Fibroblast of skin of right quadriceps (primary cell): Measurements from ENCODE around the gene ZFAND2B.

Experiments used
- DNase-seq: peaks from one replicate; pipeline ENCODE4 v3.0.0-alpha.2; 2013

ZFAND2B gene

GRCh38 chr2:219205165-219205538 is 1.4 kb upstream of the ZFAND2B start:
- DNase-seq, result no peak

- DNase-seq, result no peak
Observed at GRCh38 chr2:219205981-219206327, 628 bp upstream of the ZFAND2B start.

- no peak for DNase-seq
Observed at GRCh38 chr2:219207134-219207883, 727 bp downstream of the ZFAND2B start.

- DNase-seq, result peak; percentile 25
Observed at GRCh38 chr2:219207884-219208740, 1.5 kb downstream of the ZFAND2B start.

GRCh38 chr2:219209236-219210195 is 2.9 kb downstream of the ZFAND2B start:
- no peak for DNase-seq

GRCh38 chr2:219210196-219210885 is 3.8 kb downstream of the ZFAND2B start:
- no peak for DNase-seq

GRCh38 chr2:219210886-219211362 is 4.3 kb downstream of the ZFAND2B start:
- no peak for DNase-seq

- no peak for DNase-seq
Observed at GRCh38 chr2:219213026-219213415, 6.4 kb downstream of the ZFAND2B start.

GRCh38 chr2:219213486-219214071 is 7.0 kb downstream of the ZFAND2B start:
- DNase-seq, result no peak

GRCh38 chr2:219214141-219214540 is 7.6 kb downstream of the ZFAND2B start:
- DNase-seq, result no peak

GRCh38 chr2:219214786-219215185 is 8.2 kb downstream of the ZFAND2B start:
- DNase-seq, result no peak

GRCh38 chr2:219215871-219216534 is 9.4 kb downstream of the ZFAND2B start:
- no peak for DNase-seq

GRCh38 chr2:219216535-219216915 is 9.9 kb downstream of the ZFAND2B start:
- no peak for DNase-seq

- peak; percentile 68 for DNase-seq
Observed at GRCh38 chr2:219218217-219218731, 11.7 kb downstream of the ZFAND2B start.

- DNase-seq, result peak; percentile 94
Observed at GRCh38 chr2:219218732-219219701, 12.4 kb downstream of the ZFAND2B start, which contains the start of gene ABCB6. ABCB6 (minus strand) TSS chr2:219218958; CDS start chr2:219218673, 285 bp downstream.

- no peak for DNase-seq
Observed at GRCh38 chr2:219219784-219220532, 13.4 kb downstream of the ZFAND2B start.

GRCh38 chr2:219220652-219221402 is 14.2 kb downstream of the ZFAND2B start:
- DNase-seq, result no peak

- no peak for DNase-seq
Observed at GRCh38 chr2:219221957-219222518, 15.5 kb downstream of the ZFAND2B start.
